DND-41 (cell line): Measurements from ENCODE around the gene TRANK1.
A peak's percentile ranks its signal among the peaks of the same experiment; 100 is the strongest.

Source experiments
- CTCF ChIP-seq: IDR thresholded peaks from 2 replicates; pipeline ENCODE4 v1.5.1; 2012; ENCODE audit warnings: borderline replicate concordance, low read length, moderate library complexity, mild to moderate bottlenecking; ENCODE audit not compliant: poor library complexity, severe bottlenecking; ENCODE audit errors: extremely low read depth
- EZH2 ChIP-seq: IDR thresholded peaks from 3 replicates; pipeline ENCODE4 v1.6.1; 2012; ENCODE audit warnings: borderline replicate concordance, low read depth, mild to moderate bottlenecking, moderate library complexity, low read length, inconsistent platforms; ENCODE audit not compliant: severe bottlenecking

- no peak for TF ChIP-seq EZH2
- TF ChIP-seq CTCF, result peak; percentile 31
Observed at GRCh38 chr3:36871379-36872126, 73.3 kb downstream of the TRANK1 start.
